Psoas muscle (tissue), 8 donors: Measurements from ENCODE around the gene MAL. TPM values are rescaled to one million over a fixed set of nuclear protein-coding genes. Genes with fewer than 3 reads are reported as not detected.
"Not testable (repeated sequence)": the region's sequence is repeated elsewhere in the genome, so short reads cannot be mapped to it uniquely, and the experiment has no call there.

Source experiments
- ATAC-seq, 4 donors: fragments of 200-7000 bp; cut with Tn5 transposase; one replicate each; pipeline ENCODE4 v1.9.1; 2020; ENCODE audit warnings: moderate library complexity in 3 of 4, mild to moderate bottlenecking in 2 of 4
- DNase-seq, 2 donors: peaks; one replicate each; pipeline ENCODE4 v3.0.0-alpha.2; 2020
- H3K27ac ChIP-seq: fragments of 200-600 bp; one replicate; pipeline ENCODE4 v1.8.0; 2022
- H3K27me3 ChIP-seq, 3 donors: fragments of 200-600 bp in 1 of 3; one replicate each; pipeline versions ENCODE4 v1.6.1 to v1.8.0; 2013 to 2022; ENCODE audit warnings: low read length in 2 of 3, mild to moderate bottlenecking in 2 of 3, moderate library complexity in 1 of 3; ENCODE audit not compliant: insufficient read depth in 3 of 3
- H3K36me3 ChIP-seq, 2 donors: fragments of 200-600 bp in 1 of 2; one replicate each; pipeline versions ENCODE4 v1.6.1 to v1.8.0; 2013 to 2022; ENCODE audit warnings: low read depth in 1 of 2, mild to moderate bottlenecking in 1 of 2, moderate library complexity in 1 of 2; ENCODE audit not compliant: insufficient read depth in 1 of 2
- H3K4me1 ChIP-seq: fragments of 200-600 bp; one replicate; pipeline ENCODE4 v1.8.0; 2022
- H3K4me3 ChIP-seq: fragments of 200-600 bp; one replicate; pipeline ENCODE4 v1.8.0; 2022; ENCODE audit warnings: mild to moderate bottlenecking
- H3K9me3 ChIP-seq: fragments of 200-600 bp; one replicate; pipeline ENCODE4 v1.8.0; 2022
- WGBS, 3 donors: extraction: QIAGEN DNeasy Blood & Tissue Kit; methylation state at CpG; one replicate each; pipeline versions ENCODE4 v1.1.6 to v1.1.7; 2013; 5-methylcytosine and 5-hydroxymethylcytosine counted together
- intact Hi-C, 2 donors: fragments of 100-400 bp; cut with DNase I; formaldehyde crosslinking; loops; one replicate each; pipeline versions ENCODE4 v1.11.0 to v1.14.2; 2022
- polyA plus RNA-seq, 3 donors: library from polyadenylated mRNA; stranded (reverse); fragments of 200-250 nt; gene quantifications; one replicate each; pipeline ENCODE4 v1.2.3, GENCODE V29; 2013
- total RNA-seq, 4 donors: library from RNA; stranded (reverse); fragmentation: NEBNext Ultra II Directional in 2 of 4; extraction: Animal tissue kit (Norgen Biotek cat#: 25700) in 2 of 4; gene quantifications; one replicate each; pipeline versions ENCODE4 v1.2.1 to v1.2.4, GENCODE V29; 2021 to 2023
- TF ChIP-seq, protein P1 (sequence below): fragments of 200-600 bp; IDR thresholded peaks from one replicate; pipeline ENCODE4 v1.8.0; 2022; ENCODE audit warnings: antibody characterized with exemption
- donor health status: healthy with polysubstance abuse.
- donor health status: DM: no; HTN: no; CAD: no; lungs with moderate emphysema.
- donor health status: Bipolar disorder and iron deficiency.
- donor health status: healthy.
- donor health status: DM: yes; HTN: yes; CAD: no.
- donor health status: DM: no; HTN: no; CAD: no.
- donor health status: DM: no; HTN: no; CAD: no.
- donor health status: DM: yes; HTN: yes; CAD: no.

The MAL gene
- total and polyA plus RNA-seq, 7 donors, result 0.53 to 1.5 (median 0.93) TPM; not detected in 1

DNA sequence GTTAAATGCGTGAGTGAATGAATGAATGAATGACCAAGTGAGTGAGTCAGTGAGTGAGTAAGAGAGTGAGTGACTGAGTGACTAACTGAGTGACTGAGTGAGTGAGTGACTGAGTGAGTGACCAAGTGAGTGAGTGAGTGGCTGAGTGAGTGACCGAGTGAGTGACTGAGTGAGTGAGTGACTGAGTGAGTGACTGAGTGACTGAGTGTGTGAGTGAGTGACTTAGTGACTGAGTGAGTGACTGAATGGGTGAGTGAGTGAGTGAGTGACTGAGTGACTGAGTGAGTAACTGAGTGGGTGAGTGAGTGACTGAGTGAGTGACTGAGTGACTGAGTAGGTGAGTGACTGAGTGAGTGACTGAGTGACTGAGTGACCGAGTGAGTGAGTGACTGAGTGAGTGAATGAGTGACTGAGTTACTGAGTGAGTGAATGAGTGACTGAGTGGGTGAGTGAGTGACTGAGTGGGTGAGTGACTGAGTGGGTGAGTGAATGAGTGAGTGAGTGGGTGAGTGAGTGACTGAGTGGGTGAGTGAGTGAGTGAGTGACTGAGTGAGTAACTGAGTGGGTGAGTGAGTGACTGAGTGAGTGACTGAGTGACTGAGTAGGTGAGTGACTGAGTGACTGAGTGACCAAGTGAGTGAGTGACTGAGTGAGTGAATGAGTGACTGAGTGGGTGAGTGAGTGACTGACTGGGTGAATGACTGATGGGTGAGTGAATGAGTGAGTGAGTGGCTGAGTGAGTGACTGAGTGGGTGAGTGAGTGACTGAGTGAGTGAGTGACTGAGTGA lies 11.3 kb downstream of the MAL start:
- Histone ChIP-seq H3K27me3 (peaks cover 0 to 2% (median 0%) of the 10 kb centered on the region in 3 donors), H3K36me3 (no peaks in the 10 kb centered on the region), H3K9me3 (no peaks in the 10 kb centered on the region), H3K27ac (no peak overlapping the region), H3K4me3 (no peak overlapping the region), H3K4me1 (no peaks in the 10 kb centered on the region)
- DNase-seq, result no peak
- no peak for ATAC-seq
- 93 to 95% (median 95%) methylated on average over 3 of the region's 3 CpGs for WGBS, 3 donors
- intact Hi-C loops, result no loop called here
- TF ChIP-seq, protein P1, sequence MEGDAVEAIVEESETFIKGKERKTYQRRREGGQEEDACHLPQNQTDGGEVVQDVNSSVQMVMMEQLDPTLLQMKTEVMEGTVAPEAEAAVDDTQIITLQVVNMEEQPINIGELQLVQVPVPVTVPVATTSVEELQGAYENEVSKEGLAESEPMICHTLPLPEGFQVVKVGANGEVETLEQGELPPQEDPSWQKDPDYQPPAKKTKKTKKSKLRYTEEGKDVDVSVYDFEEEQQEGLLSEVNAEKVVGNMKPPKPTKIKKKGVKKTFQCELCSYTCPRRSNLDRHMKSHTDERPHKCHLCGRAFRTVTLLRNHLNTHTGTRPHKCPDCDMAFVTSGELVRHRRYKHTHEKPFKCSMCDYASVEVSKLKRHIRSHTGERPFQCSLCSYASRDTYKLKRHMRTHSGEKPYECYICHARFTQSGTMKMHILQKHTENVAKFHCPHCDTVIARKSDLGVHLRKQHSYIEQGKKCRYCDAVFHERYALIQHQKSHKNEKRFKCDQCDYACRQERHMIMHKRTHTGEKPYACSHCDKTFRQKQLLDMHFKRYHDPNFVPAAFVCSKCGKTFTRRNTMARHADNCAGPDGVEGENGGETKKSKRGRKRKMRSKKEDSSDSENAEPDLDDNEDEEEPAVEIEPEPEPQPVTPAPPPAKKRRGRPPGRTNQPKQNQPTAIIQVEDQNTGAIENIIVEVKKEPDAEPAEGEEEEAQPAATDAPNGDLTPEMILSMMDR, result no peak

DNA sequence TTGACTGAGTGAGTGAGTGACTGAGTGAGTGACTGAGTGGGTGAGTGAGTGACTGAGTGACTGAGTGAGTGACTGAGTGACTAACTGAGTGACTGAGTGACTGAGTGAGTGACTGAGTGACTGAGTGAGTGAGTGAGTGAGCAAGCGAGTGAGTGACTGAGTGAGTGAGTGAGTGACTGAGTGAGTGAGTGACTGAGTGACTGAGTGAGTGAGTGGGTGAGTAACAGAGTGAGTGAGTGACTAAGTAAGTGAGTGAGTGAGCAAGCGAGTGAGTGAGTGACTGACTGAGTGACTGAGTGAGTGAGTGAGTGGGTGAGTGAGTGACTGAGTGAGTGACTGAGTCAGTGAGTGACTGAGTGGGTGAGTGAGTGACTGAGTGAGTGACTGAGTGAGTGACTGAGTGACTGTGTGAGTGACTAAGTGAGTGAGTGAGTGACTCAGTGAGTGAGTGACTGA lies 11.9 kb downstream of the MAL start:
- WGBS, 3 donors, result 90 to 94% (median 91%) methylated on average over 2 of the region's 2 CpGs
- Histone ChIP-seq H3K27me3 (no peaks in the 10 kb centered on the region), H3K4me1 (no peaks in the 10 kb centered on the region), H3K9me3 (no peaks in the 10 kb centered on the region), H3K4me3 (no peak overlapping the region), H3K27ac (no peak overlapping the region), H3K36me3 (no peaks in the 10 kb centered on the region)
- DNase-seq, result no peak
- intact Hi-C loops, result no loop called here
- ATAC-seq, result no peak
- TF ChIP-seq, protein P1, result no peak

DNA sequence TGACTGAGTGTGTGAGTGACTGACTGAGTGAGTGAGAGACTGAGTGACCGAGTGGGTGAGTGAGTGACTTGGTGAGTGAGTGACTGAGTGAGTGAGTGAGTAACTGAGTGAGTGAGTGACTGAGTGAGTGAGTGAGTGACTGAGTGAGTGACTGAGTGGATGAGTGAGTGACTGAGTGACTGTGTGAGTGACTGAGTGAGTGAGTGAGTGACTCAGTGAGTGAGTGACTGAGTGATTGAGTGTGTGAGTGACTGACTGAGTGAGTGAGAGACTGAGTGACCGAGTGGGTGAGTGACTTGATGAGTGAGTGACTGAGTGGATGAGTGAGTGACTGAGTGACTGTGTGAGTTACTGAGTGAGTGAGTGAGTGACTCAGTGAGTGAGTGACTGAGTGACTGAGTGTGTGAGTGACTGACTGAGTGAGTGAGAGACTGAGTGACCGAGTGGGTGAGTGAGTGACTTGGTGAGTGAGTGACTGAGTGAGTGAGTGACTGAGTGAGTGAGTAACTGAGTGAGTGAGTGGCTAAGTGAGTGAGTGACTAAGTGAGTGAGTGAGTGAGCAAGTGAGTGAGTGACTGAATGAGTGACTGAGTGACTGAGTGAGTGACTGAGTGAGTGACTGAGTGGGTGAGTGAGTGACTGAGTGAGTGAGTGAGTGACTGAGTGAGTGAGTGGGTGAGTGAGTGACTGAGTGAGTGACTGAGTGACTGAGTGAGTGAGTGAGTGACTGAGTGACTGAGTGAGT lies 12.5 kb downstream of the MAL start:
- intact Hi-C loops, DNase-seq, H3K27ac ChIP-seq, H3K9me3 ChIP-seq, H3K4me3 ChIP-seq, H3K36me3 ChIP-seq, H3K4me1 ChIP-seq, H3K27me3 ChIP-seq, ATAC-seq: not testable (repeated sequence)
- 90 to 96% (median 92%) methylated on average over 3 of the region's 3 CpGs for WGBS, 3 donors

DNA sequence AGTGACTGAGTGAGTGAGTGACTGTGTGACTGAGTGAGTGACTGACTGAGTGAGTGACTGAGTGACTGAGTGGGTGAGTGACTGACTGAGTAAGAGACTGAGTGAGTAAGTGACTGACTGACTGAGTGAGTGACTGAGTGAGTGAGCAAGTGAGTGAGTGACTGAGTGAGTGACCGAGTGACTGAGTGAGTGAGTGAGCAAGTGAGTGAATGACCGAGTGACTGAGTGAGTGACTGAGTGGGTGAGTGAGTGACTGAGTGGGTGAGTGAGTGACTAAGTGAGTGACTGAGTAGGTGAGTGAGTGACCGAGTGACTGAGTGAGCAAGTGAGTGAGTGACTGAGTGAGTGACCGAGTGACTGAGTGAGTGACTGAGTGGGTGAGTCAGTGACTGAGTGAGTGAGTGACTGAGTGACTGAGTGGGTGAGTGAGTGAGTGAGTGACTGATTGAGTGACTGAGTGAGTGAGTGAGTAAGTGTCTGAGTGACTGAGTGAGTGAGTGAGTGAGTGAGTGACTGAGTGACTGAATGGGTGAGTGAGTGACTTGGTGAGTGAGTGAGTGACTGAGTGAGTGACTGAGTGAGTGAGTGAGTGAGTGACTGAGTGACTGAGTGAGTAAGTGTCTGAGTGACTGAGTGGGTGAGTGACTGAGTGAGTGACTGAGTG lies 13.3 kb downstream of the MAL start:
- Histone ChIP-seq H3K27ac (no peak overlapping the region), H3K4me3 (no peak overlapping the region), H3K27me3 (no peaks in the 10 kb centered on the region), H3K4me1 (peaks cover 8% of the 10 kb centered on the region), H3K9me3 (no peaks in the 10 kb centered on the region), H3K36me3 (no peaks in the 10 kb centered on the region)
- TF ChIP-seq, protein P1, result no peak
- 95 to 97% (median 96%) methylated on average over 4 of the region's 4 CpGs for WGBS, 3 donors
- no peak for DNase-seq
- no peak for ATAC-seq
- intact Hi-C loops, result no loop called here

DNA sequence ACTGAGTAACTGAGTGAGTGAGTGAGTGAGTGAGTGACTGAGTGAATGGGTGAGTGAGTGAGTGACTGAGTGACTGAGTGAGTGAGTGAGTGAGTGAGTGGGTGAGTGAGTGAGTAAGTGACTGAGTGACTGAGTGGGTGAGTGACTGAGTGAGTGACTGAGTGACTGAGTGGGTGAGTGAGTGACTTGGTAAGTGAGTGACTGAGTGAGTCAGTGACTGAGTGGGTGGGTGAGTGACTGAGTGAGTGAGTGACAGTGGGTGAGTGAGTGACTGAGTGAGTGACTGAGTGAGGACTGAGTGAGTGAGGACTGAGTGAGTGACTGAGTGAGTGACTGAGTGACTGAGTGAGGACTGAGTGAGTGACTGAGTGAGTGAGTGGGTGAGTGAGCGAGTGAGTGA lies 13.9 kb downstream of the MAL start:
- intact Hi-C loops, result no loop called here
- ATAC-seq, result no peak

More for the DNA sequence above, 13.9 kb downstream of the MAL start:
- 89 to 100% (median 95%) methylated on average over 1 of the region's 1 CpG for WGBS, 3 donors
- Histone ChIP-seq H3K4me3 (no peak overlapping the region), H3K27me3 (no peaks in the 10 kb centered on the region), H3K27ac (no peak overlapping the region), H3K4me1 (peaks cover 9% of the 10 kb centered on the region), H3K36me3 (no peaks in the 10 kb centered on the region), H3K9me3 (no peaks in the 10 kb centered on the region)
- TF ChIP-seq, protein P1, result no peak
- no peak for DNase-seq
